ENCODE data around the gene PYROXD2. TPM values are rescaled to one million over a fixed set of nuclear protein-coding genes. Genes with fewer than 3 reads are reported as not detected.

The PYROXD2 gene
- total RNA-seq, 1 experiment from 2014 or later = 2.3 TPM

DNA sequence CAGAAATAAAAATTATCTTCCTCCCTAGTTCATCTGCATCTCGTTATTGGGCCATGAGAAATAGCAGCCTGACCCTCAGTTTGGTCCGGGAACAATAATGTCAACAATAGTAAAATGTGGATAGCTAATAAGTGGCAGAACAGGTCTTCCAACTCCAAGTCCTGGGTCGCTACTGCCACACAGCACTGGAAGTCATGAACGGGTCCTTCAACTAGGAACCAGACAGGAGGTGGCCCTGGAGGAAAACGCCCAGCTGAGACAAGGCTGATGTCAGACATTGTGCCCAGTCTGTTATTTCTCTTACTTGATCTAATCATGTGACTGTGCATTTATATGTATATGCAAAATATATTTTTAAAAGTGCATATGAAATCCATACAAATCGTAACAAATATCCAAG is 51.8 kb downstream of the PYROXD2 start:
- ChIA-PET POLR2A (interaction anchor here (0.7 kb wide), 1 partner anchor 92 kb away, joined by 15 read pairs; no protein-coding TSS in a partner anchor), CTCF (no interaction called here)
- no peaks in the 10 kb centered on the region for H3K36me3 ChIP-seq (ENCODE audit: control insufficient read depth, insufficient read depth, low read length)
- no peak for DNase-seq (ENCODE audit: low read depth, low spot score)
- in situ Hi-C loops (cut with HindIII; ENCODE audit: low pct_unique_long_range_greater_than_20kb, low sequenced_read_pairs) (no loop called here), intact Hi-C loops (cut with micrococcal nuclease; ENCODE audit: unreplicated experiment) (no loop called here)
- ATAC-seq = no peak
- TF ChIP-seq, protein P1, sequence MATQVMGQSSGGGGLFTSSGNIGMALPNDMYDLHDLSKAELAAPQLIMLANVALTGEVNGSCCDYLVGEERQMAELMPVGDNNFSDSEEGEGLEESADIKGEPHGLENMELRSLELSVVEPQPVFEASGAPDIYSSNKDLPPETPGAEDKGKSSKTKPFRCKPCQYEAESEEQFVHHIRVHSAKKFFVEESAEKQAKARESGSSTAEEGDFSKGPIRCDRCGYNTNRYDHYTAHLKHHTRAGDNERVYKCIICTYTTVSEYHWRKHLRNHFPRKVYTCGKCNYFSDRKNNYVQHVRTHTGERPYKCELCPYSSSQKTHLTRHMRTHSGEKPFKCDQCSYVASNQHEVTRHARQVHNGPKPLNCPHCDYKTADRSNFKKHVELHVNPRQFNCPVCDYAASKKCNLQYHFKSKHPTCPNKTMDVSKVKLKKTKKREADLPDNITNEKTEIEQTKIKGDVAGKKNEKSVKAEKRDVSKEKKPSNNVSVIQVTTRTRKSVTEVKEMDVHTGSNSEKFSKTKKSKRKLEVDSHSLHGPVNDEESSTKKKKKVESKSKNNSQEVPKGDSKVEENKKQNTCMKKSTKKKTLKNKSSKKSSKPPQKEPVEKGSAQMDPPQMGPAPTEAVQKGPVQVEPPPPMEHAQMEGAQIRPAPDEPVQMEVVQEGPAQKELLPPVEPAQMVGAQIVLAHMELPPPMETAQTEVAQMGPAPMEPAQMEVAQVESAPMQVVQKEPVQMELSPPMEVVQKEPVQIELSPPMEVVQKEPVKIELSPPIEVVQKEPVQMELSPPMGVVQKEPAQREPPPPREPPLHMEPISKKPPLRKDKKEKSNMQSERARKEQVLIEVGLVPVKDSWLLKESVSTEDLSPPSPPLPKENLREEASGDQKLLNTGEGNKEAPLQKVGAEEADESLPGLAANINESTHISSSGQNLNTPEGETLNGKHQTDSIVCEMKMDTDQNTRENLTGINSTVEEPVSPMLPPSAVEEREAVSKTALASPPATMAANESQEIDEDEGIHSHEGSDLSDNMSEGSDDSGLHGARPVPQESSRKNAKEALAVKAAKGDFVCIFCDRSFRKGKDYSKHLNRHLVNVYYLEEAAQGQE (IDR thresholded peaks at IDR 0.05; ENCODE audit: insufficient read depth in 1 of 2, low read depth in 2 of 2, low read length in 1 of 2) = no peak
- TF ChIP-seq POLR2AphosphoS5 (IDR thresholded peaks at IDR 0.05; ENCODE audit: low read depth, low read length) (no peak), TCF7L2 (IDR thresholded peaks at IDR 0.05; ENCODE audit: low read depth, low read length) (no peak), SIN3A (IDR thresholded peaks at IDR 0.05; ENCODE audit: borderline replicate concordance, insufficient read depth, low read depth, low read length) (no peak)
- TF ChIP-seq, protein P2, sequence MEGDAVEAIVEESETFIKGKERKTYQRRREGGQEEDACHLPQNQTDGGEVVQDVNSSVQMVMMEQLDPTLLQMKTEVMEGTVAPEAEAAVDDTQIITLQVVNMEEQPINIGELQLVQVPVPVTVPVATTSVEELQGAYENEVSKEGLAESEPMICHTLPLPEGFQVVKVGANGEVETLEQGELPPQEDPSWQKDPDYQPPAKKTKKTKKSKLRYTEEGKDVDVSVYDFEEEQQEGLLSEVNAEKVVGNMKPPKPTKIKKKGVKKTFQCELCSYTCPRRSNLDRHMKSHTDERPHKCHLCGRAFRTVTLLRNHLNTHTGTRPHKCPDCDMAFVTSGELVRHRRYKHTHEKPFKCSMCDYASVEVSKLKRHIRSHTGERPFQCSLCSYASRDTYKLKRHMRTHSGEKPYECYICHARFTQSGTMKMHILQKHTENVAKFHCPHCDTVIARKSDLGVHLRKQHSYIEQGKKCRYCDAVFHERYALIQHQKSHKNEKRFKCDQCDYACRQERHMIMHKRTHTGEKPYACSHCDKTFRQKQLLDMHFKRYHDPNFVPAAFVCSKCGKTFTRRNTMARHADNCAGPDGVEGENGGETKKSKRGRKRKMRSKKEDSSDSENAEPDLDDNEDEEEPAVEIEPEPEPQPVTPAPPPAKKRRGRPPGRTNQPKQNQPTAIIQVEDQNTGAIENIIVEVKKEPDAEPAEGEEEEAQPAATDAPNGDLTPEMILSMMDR (IDR thresholded peaks at IDR 0.05) = no peak
- H3K9me3 ChIP-seq (ENCODE audit: control insufficient read depth, insufficient read depth, low read depth, low read length) = no peaks in the 10 kb centered on the region
- H3K4me1 ChIP-seq (ENCODE audit: control insufficient read depth, insufficient read depth, low read length) = no peaks in the 10 kb centered on the region
- H3K4me3 ChIP-seq (ENCODE audit: low read depth in 2 of 2, low read length in 2 of 2) = no peak overlapping the region
- no TSS peak for BruUV-seq (replicated peaks)
- no peak overlapping the region for H3K27ac ChIP-seq (ENCODE audit: low read length)
- H3K27me3 ChIP-seq (ENCODE audit: control insufficient read depth, insufficient read depth, low read length) = no peaks in the 10 kb centered on the region; the same call in 1 of the 2 replicates

DNA sequence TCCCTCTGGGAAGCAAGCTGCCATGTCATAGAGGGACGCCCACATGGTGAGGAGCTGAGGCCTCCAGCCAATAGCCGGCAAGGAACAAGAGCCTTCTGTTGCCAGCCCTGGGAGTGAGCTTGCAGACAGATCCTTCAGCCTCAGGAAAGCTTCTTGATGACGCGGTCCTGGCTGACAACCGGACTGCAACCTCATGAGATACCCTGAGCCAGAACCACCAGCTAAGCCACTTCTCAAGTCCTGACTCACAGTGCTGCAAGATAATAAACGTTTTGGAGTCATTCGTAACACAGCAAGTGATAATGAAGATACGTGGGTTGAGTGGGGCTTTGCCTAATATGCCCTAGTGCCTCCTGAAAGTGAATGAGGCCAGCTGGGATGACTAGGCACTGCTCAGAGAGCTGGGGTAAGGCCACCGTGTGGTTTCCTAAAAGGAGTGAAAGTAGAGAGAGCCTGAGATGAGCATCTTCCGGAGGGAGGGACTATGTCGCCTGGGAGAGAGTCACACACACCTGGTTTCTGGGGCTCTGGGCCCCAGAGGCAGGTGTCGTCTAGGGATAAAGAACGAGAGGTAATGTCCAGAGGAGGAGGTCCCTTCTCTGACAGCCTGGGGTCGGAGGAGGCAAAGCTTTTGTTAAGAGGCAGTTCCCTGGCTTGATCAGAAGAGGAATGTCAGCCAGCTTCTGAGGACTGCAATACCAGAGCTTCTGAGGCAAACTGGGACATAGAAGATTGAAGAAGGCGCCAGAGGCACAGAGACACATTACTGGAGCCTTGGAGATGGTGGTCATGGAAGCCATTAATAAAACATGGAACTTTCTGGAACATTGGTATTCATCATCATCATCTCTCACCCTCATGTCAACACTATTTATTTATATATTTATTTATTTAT is 53.6 kb downstream of the PYROXD2 start:
- no TSS peak for BruUV-seq (replicated peaks)
- Histone ChIP-seq H3K4me3 (ENCODE audit: low read depth in 2 of 2, low read length in 2 of 2) (no peak overlapping the region), H3K27ac (ENCODE audit: low read length) (no peak overlapping the region)

More for the DNA sequence above, 53.6 kb downstream of the PYROXD2 start:
- Histone ChIP-seq H3K27me3 (ENCODE audit: control insufficient read depth, insufficient read depth, low read length) (no peaks in the 10 kb centered on the region), H3K36me3 (ENCODE audit: control insufficient read depth, insufficient read depth, low read length) (no peaks in the 10 kb centered on the region), H3K4me1 (ENCODE audit: control insufficient read depth, insufficient read depth, low read length) (no peaks in the 10 kb centered on the region), H3K9me3 (ENCODE audit: control insufficient read depth, insufficient read depth, low read depth, low read length) (no peaks in the 10 kb centered on the region)
- ChIA-PET CTCF (no interaction called here), POLR2A (interaction anchor here (0.6 kb wide), 1 partner anchor 44 kb away, joined by 3 read pairs; no protein-coding TSS in a partner anchor)
- TF ChIP-seq, protein P2 (IDR thresholded peaks at IDR 0.05) = no peak
- TF ChIP-seq TCF7L2 (IDR thresholded peaks at IDR 0.05; ENCODE audit: low read depth, low read length) (no peak), SIN3A (IDR thresholded peaks at IDR 0.05; ENCODE audit: borderline replicate concordance, insufficient read depth, low read depth, low read length) (no peak), POLR2AphosphoS5 (IDR thresholded peaks at IDR 0.05; ENCODE audit: low read depth, low read length) (no peak)
- TF ChIP-seq, protein P1 (IDR thresholded peaks at IDR 0.05; ENCODE audit: insufficient read depth in 1 of 2, low read depth in 2 of 2, low read length in 1 of 2) = no peak
- DNase-seq (ENCODE audit: low read depth, low spot score) (no peak), ATAC-seq (no peak)
- intact Hi-C loops (cut with micrococcal nuclease; ENCODE audit: unreplicated experiment) = no loop called here
- in situ Hi-C loops (cut with HindIII; ENCODE audit: low pct_unique_long_range_greater_than_20kb, low sequenced_read_pairs) = no loop called here
